CD4-positive, alpha-beta T cell treated with Interleukin-21 for 1 hour (primary cell): ENCODE data around the gene VIPR1.

Experiments used
- DNase-seq: peaks from one replicate; pipeline ENCODE4 v3.0.0-alpha.2; 2020

Gene VIPR1

DNA sequence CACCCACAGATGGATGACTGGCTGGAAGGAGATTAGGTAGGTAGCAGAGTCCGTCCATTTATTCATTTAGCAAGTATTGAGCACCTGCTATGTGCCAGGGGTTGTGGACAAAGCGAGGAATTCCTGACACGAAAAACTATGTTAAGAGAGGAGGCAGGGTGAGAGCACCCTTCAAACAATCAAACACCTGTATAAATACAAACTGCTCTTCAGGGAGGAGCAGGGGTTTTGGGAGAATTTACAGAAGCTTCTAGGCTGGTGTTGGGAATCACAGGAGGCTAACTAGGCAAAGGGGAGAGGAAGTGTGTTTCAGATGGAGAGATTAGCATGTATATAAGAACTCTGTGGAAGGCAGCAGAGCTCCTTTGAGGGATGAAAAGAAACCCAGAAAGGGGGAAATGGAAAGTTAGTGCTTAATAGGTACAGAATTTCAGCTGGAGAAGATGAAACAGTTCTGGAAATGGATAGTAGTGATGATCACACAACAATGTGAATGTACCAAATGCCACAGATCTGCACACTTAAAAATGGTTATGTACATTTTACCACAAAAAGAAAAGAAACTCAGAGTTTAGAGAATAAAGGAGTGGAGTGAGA lies 80.1 kb downstream of the VIPR1 start:
- no peak for DNase-seq
